Karpas-422 (cell line): Measurements from ENCODE around the gene ANXA3. TPM values are rescaled to one million over a fixed set of nuclear protein-coding genes. Genes with fewer than 3 reads are reported as not detected.

Source experiments
- DNase-seq: peaks from one replicate; pipeline ENCODE4 v3.0.0-alpha.2; 2015
- H2AFZ ChIP-seq: fragments of 200-600 bp; sonication (generic); 2 replicates; pipeline ENCODE4 v1.6.1; 2014; ENCODE audit warnings: antibody characterized with exemption, low read length, mixed read lengths
- H3K27ac ChIP-seq: fragments of 200-600 bp; sonication (generic); 2 replicates; pipeline ENCODE4 v1.5.1; 2014; ENCODE audit warnings: mild to moderate bottlenecking, low read length, moderate library complexity
- H3K27me3 ChIP-seq: fragments of 200-600 bp; sonication (generic); 2 replicates; pipeline ENCODE4 v1.6.1; 2014; ENCODE audit warnings: low read length, mixed read lengths
- H3K36me3 ChIP-seq: fragments of 200-600 bp; sonication (generic); 2 replicates; pipeline ENCODE4 v1.6.1; 2014; ENCODE audit warnings: low read length, mixed read lengths; ENCODE audit not compliant: insufficient read depth
- H3K4me1 ChIP-seq: fragments of 200-600 bp; sonication (generic); 2 replicates; pipeline ENCODE4 v1.6.1; 2014; ENCODE audit warnings: mild to moderate bottlenecking, low read length, mixed read lengths
- H3K4me2 ChIP-seq: fragments of 200-600 bp; sonication (generic); 2 replicates; pipeline ENCODE4 v1.6.1; 2014; ENCODE audit warnings: low read length, low read depth, mild to moderate bottlenecking; ENCODE audit not compliant: poor library complexity, severe bottlenecking
- H3K4me3 ChIP-seq: fragments of 200-600 bp; sonication (generic); 2 replicates; pipeline ENCODE4 v1.5.1; 2014; ENCODE audit warnings: mild to moderate bottlenecking, antibody characterized with exemption, low read length, mixed read lengths
- H3K79me2 ChIP-seq: fragments of 200-600 bp; sonication (generic); 2 replicates; pipeline ENCODE4 v1.6.1; 2014; ENCODE audit warnings: mild to moderate bottlenecking, low read length, mixed read lengths
- H3K9ac ChIP-seq: fragments of 200-600 bp; sonication (generic); 2 replicates; pipeline ENCODE4 v1.6.0; 2014; ENCODE audit warnings: low read length
- H3K9me2 ChIP-seq: fragments of 200-600 bp; sonication (generic), shearing (Covaris generic); replicated peaks from 2 replicates; pipeline ENCODE4 v1.6.0; 2014; ENCODE audit warnings: mild to moderate bottlenecking, low read length, moderate library complexity; ENCODE audit not compliant: insufficient read depth
- H3K9me3 ChIP-seq: fragments of 300-700, 200-600 bp; sonication (generic); 2 replicates; pipeline ENCODE4 v1.6.1; 2014; ENCODE audit warnings: low read length, mixed read lengths
- H4K20me1 ChIP-seq: fragments of 200-600 bp; sonication (generic); 2 replicates; pipeline ENCODE4 v1.6.1; 2014; ENCODE audit warnings: mild to moderate bottlenecking, antibody characterized with exemption, low read length, low read depth; ENCODE audit not compliant: insufficient read depth
- total RNA-seq: library from RNA; depleted of rRNA; stranded (reverse); fragments of >200 nt; shearing (Covaris generic); gene quantifications from 2 replicates; pipeline ENCODE4 v1.2.3, GENCODE V29; 2014; ENCODE audit warnings: low replicate concordance

The ANXA3 gene
- total RNA-seq, 1 experiment from 2014 or later: not detected

- H3K27ac ChIP-seq: no peak overlapping the region
- H3K4me1 ChIP-seq: no peaks in the 10 kb centered on the region
- H2AFZ ChIP-seq: no peak overlapping the region
- H4K20me1 ChIP-seq: no peaks in the 10 kb centered on the region
- H3K79me2 ChIP-seq: no peaks in the 10 kb centered on the region
- no peak for DNase-seq
- H3K9me3 ChIP-seq: no peaks in the 10 kb centered on the region
- no peak overlapping the region for H3K4me3 ChIP-seq
- no peaks in the 10 kb centered on the region for H3K27me3 ChIP-seq
- no peak overlapping the region for H3K9ac ChIP-seq
- no peaks in the 10 kb centered on the region for H3K36me3 ChIP-seq
- no peaks in the 10 kb centered on the region for H3K9me2 ChIP-seq
- no peak overlapping the region for H3K4me2 ChIP-seq
Observed at GRCh38 chr4:78529569-78530209, 21.9 kb upstream of the ANXA3 start.

- Histone ChIP-seq H3K9ac (no peak overlapping the region), H2AFZ (no peak overlapping the region), H3K4me1 (no peaks in the 10 kb centered on the region), H3K27ac (no peak overlapping the region), H3K27me3 (no peaks in the 10 kb centered on the region), H3K4me3 (no peak overlapping the region), H3K9me3 (no peaks in the 10 kb centered on the region), H3K4me2 (no peak overlapping the region), H4K20me1 (no peaks in the 10 kb centered on the region), H3K79me2 (no peaks in the 10 kb centered on the region), H3K9me2 (no peaks in the 10 kb centered on the region), H3K36me3 (no peaks in the 10 kb centered on the region)
- no peak for DNase-seq
Observed at GRCh38 chr4:78532046-78532445, 19.5 kb upstream of the ANXA3 start.

- Histone ChIP-seq H3K79me2 (no peaks in the 10 kb centered on the region), H3K4me2 (no peak overlapping the region), H3K9me2 (no peaks in the 10 kb centered on the region), H3K27me3 (no peaks in the 10 kb centered on the region), H2AFZ (no peak overlapping the region), H4K20me1 (no peaks in the 10 kb centered on the region), H3K4me1 (no peaks in the 10 kb centered on the region), H3K36me3 (no peaks in the 10 kb centered on the region), H3K9me3 (no peaks in the 10 kb centered on the region), H3K9ac (no peak overlapping the region), H3K4me3 (no peak overlapping the region), H3K27ac (no peak overlapping the region)
- no peak for DNase-seq
Observed at GRCh38 chr4:78533854-78534253, 17.7 kb upstream of the ANXA3 start.

- Histone ChIP-seq H3K9ac (no peak overlapping the region), H3K4me1 (no peaks in the 10 kb centered on the region), H3K9me2 (no peaks in the 10 kb centered on the region), H3K36me3 (no peaks in the 10 kb centered on the region), H3K27me3 (no peaks in the 10 kb centered on the region), H3K4me2 (no peak overlapping the region), H2AFZ (no peak overlapping the region), H3K9me3 (no peaks in the 10 kb centered on the region), H3K79me2 (no peaks in the 10 kb centered on the region), H3K4me3 (no peak overlapping the region), H4K20me1 (no peaks in the 10 kb centered on the region), H3K27ac (no peak overlapping the region)
- DNase-seq: no peak
Observed at GRCh38 chr4:78534286-78534955, 17.1 kb upstream of the ANXA3 start.

- Histone ChIP-seq H3K36me3 (no peaks in the 10 kb centered on the region), H3K79me2 (no peaks in the 10 kb centered on the region), H3K4me1 (no peaks in the 10 kb centered on the region), H3K4me3 (no peak overlapping the region), H3K9ac (no peak overlapping the region), H3K27ac (no peak overlapping the region), H3K4me2 (no peak overlapping the region), H3K27me3 (no peaks in the 10 kb centered on the region), H2AFZ (no peak overlapping the region), H4K20me1 (no peaks in the 10 kb centered on the region), H3K9me2 (no peaks in the 10 kb centered on the region), H3K9me3 (no peaks in the 10 kb centered on the region)
- DNase-seq: no peak
Observed at GRCh38 chr4:78542373-78542772, 9.2 kb upstream of the ANXA3 start.

- H3K9ac ChIP-seq: no peak overlapping the region
- no peaks in the 10 kb centered on the region for H3K79me2 ChIP-seq
- no peaks in the 10 kb centered on the region for H3K4me1 ChIP-seq
- no peak overlapping the region for H2AFZ ChIP-seq
- no peak overlapping the region for H3K4me3 ChIP-seq
- H4K20me1 ChIP-seq: no peaks in the 10 kb centered on the region
- no peaks in the 10 kb centered on the region for H3K36me3 ChIP-seq
- no peak overlapping the region for H3K4me2 ChIP-seq
- no peak for DNase-seq
- H3K27ac ChIP-seq: no peak overlapping the region
- H3K27me3 ChIP-seq: no peaks in the 10 kb centered on the region
- no peaks in the 10 kb centered on the region for H3K9me3 ChIP-seq
- H3K9me2 ChIP-seq: no peaks in the 10 kb centered on the region
Observed at GRCh38 chr4:78543424-78544125, 8.0 kb upstream of the ANXA3 start.

- no peak overlapping the region for H3K27ac ChIP-seq
- H3K4me3 ChIP-seq: no peak overlapping the region
- H3K4me2 ChIP-seq: no peak overlapping the region
- H3K9me2 ChIP-seq: no peaks in the 10 kb centered on the region
- H2AFZ ChIP-seq: no peak overlapping the region
- no peaks in the 10 kb centered on the region for H4K20me1 ChIP-seq
- no peaks in the 10 kb centered on the region for H3K4me1 ChIP-seq
- no peaks in the 10 kb centered on the region for H3K36me3 ChIP-seq
- no peaks in the 10 kb centered on the region for H3K79me2 ChIP-seq
- H3K9ac ChIP-seq: no peak overlapping the region
- no peak for DNase-seq
- no peaks in the 10 kb centered on the region for H3K27me3 ChIP-seq
- H3K9me3 ChIP-seq: no peaks in the 10 kb centered on the region
Observed at GRCh38 chr4:78544678-78545077, 6.9 kb upstream of the ANXA3 start.
